Trophoblast cell (in vitro differentiated cells and primary cell): ENCODE results near the gene METTL5.

Experiments used
- DNase-seq, 2 donors: peaks; one replicate each; pipeline ENCODE4 v3.0.0-alpha.2; 2016
- H2AFZ ChIP-seq: 2 replicates; pipeline ENCODE4 v1.6.1; 2013; ENCODE audit warnings: low read length, moderate library complexity, mild to moderate bottlenecking; ENCODE audit not compliant: insufficient read depth, poor library complexity
- H2AK5ac ChIP-seq: 2 replicates; pipeline ENCODE4 v1.6.1; 2013; ENCODE audit warnings: mild to moderate bottlenecking, low read length
- H2BK120ac ChIP-seq: 2 replicates; pipeline ENCODE4 v1.6.1; 2013; ENCODE audit warnings: low read length, mild to moderate bottlenecking, moderate library complexity; ENCODE audit not compliant: insufficient read depth, poor library complexity
- H2BK12ac ChIP-seq: 2 replicates; pipeline ENCODE4 v1.6.1; 2013; ENCODE audit warnings: mild to moderate bottlenecking, low read length, moderate library complexity
- H2BK5ac ChIP-seq: 2 replicates; pipeline ENCODE4 v1.6.1; 2013; ENCODE audit warnings: low read length, low read depth, moderate library complexity, mild to moderate bottlenecking; ENCODE audit not compliant: poor library complexity
- H3K14ac ChIP-seq: 2 replicates; pipeline ENCODE4 v1.6.1; 2013; ENCODE audit warnings: mild to moderate bottlenecking, low read length
- H3K18ac ChIP-seq: 2 replicates; pipeline ENCODE4 v1.6.1; 2013; ENCODE audit warnings: mild to moderate bottlenecking, low read length
- H3K23ac ChIP-seq: 2 replicates; pipeline ENCODE4 v1.6.1; 2013; ENCODE audit warnings: low read length
- H3K27ac ChIP-seq: 2 replicates; pipeline ENCODE4 v1.5.1; 2013; ENCODE audit warnings: low read depth, mild to moderate bottlenecking, inconsistent platforms, low read length, moderate library complexity
- H3K27me3 ChIP-seq: 2 replicates; pipeline ENCODE4 v1.6.1; 2013; ENCODE audit warnings: inconsistent platforms, mild to moderate bottlenecking, low read length, moderate library complexity; ENCODE audit not compliant: insufficient read depth
- H3K36me3 ChIP-seq, 2 experiments: 1 replicate in 1 of 2; 2 replicates in 1 of 2; pipeline ENCODE4 v1.6.1; 2013; ENCODE audit warnings: low read length in 2 of 2, mild to moderate bottlenecking in 2 of 2, moderate library complexity in 1 of 2; ENCODE audit not compliant: insufficient read depth in 2 of 2, control insufficient read depth in 1 of 2
- H3K4ac ChIP-seq: 2 replicates; pipeline ENCODE4 v1.6.1; 2013; ENCODE audit warnings: low read depth, mild to moderate bottlenecking, low read length, moderate library complexity
- H3K4me1 ChIP-seq, 2 experiments: 1 replicate in 1 of 2; 2 replicates in 1 of 2; pipeline ENCODE4 v1.6.1; 2013; ENCODE audit warnings: low read length in 2 of 2, mild to moderate bottlenecking in 2 of 2, moderate library complexity in 1 of 2; ENCODE audit not compliant: insufficient read depth in 2 of 2, control insufficient read depth in 1 of 2
- H3K4me2 ChIP-seq: 2 replicates; pipeline ENCODE4 v1.6.1; 2013; ENCODE audit warnings: inconsistent platforms, mild to moderate bottlenecking, low read length, moderate library complexity
- H3K4me3 ChIP-seq: 2 replicates; pipeline ENCODE4 v1.5.1; 2013; ENCODE audit warnings: mild to moderate bottlenecking, low read depth, low read length, inconsistent platforms
- H3K79me1 ChIP-seq: one replicate; pipeline ENCODE4 v1.6.1; 2013; ENCODE audit warnings: low read length
- H3K79me2 ChIP-seq: 2 replicates; pipeline ENCODE4 v1.6.1; 2013; ENCODE audit warnings: low read length, mild to moderate bottlenecking; ENCODE audit not compliant: control insufficient read depth, insufficient read depth, poor library complexity
- H3K9ac ChIP-seq: 2 replicates; pipeline ENCODE4 v1.6.1; 2013; ENCODE audit warnings: mild to moderate bottlenecking, low read length
- H3K9me3 ChIP-seq: 2 replicates; pipeline ENCODE4 v1.6.1; 2013; ENCODE audit warnings: low read depth, mild to moderate bottlenecking, control low read depth, inconsistent platforms, low read length; ENCODE audit not compliant: insufficient read depth
- H4K12ac ChIP-seq: 2 replicates; pipeline ENCODE4 v1.6.1; 2013; ENCODE audit warnings: low read depth, mild to moderate bottlenecking, low read length, moderate library complexity
- H4K8ac ChIP-seq: 2 replicates; pipeline ENCODE4 v1.6.1; 2013; ENCODE audit warnings: low read depth, mild to moderate bottlenecking, low read length, moderate library complexity
- H4K91ac ChIP-seq: one replicate; pipeline ENCODE4 v1.6.1; 2013; ENCODE audit warnings: low read depth, mild to moderate bottlenecking, low read length, moderate library complexity
- WGBS: extraction: QIAGEN DNeasy Blood & Tissue Kit; methylation state at CpG from one replicate; pipeline ENCODE4 v1.1.7; 2013; ENCODE audit warnings: missing lambda C conversion rate; ENCODE audit not compliant: insufficient read length, insufficient coverage; ENCODE audit errors: extremely low coverage; 5-methylcytosine and 5-hydroxymethylcytosine counted together

The METTL5 gene

DNA sequence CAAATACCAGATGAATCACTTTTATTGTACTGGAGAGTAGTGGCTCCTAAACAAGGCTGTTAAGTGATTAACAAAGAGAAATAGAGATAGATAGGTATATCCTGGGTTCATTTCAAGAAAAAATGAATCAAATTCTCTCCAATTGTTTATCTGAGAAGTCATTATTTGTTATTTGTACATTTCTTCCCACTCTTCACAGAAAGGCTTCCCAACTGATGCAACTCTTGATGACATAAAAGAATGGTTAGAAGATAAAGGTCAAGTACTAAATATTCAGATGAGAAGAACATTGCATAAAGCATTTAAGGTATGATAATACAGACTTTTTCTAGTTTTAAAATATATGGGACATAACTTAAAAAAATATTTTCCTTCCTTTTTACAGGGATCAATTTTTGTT is 18.1 kb downstream of the METTL5 start:
- peaks cover 0 to 2% of the 10 kb centered on the region in 2 experiments for H3K4me1 ChIP-seq
- no peak overlapping the region for H4K12ac ChIP-seq
- no peak overlapping the region for H2AFZ ChIP-seq
- DNase-seq = no peak
- H4K8ac ChIP-seq = no peak overlapping the region
- H3K9me3 ChIP-seq = no peaks in the 10 kb centered on the region
- no peak overlapping the region for H2BK120ac ChIP-seq
- no peak overlapping the region for H2AK5ac ChIP-seq
- no peak overlapping the region for H3K4me2 ChIP-seq
- no peak overlapping the region for H2BK5ac ChIP-seq
- no peak overlapping the region for H3K23ac ChIP-seq
- H4K91ac ChIP-seq = no peak overlapping the region
- H2BK12ac ChIP-seq = no peak overlapping the region
- H3K4me3 ChIP-seq = no peak overlapping the region
- H3K27me3 ChIP-seq = no peaks in the 10 kb centered on the region
- H3K14ac ChIP-seq = no peak overlapping the region
- H3K4ac ChIP-seq = no peak overlapping the region
- no peak overlapping the region for H3K18ac ChIP-seq
- peaks cover 14 to 21% of the 10 kb centered on the region in 2 experiments for H3K36me3 ChIP-seq
- H3K9ac ChIP-seq = no peak overlapping the region
- no peaks in the 10 kb centered on the region for H3K79me2 ChIP-seq
- no peaks in the 10 kb centered on the region for H3K79me1 ChIP-seq
- H3K27ac ChIP-seq = no peak overlapping the region

DNA sequence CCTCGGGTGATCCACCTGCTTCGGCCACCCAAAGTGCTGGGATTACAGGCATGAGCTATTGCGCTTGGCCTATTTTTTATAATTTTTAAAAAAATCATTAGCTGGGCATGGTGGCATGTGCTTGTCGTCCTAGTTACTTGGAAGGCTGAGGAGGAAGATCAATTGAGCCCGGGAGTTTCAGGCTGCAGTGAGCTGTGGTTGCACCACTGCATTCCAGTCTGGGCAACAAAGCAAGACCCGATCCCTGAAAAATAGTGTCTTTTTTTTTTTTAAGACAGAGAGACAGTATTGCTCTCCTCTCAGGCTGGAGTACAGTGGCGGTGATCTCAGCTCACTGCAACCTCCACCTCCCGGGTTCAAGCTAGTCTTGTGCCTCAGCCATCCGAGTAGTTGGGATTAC is 21.2 kb downstream of the METTL5 start:
- no peak overlapping the region for H3K23ac ChIP-seq
- WGBS = no CpG with 5 or more reads among the region's 9 CpGs
- H2AK5ac ChIP-seq = no peak overlapping the region
- H4K8ac ChIP-seq = no peak overlapping the region
- no peak overlapping the region for H2AFZ ChIP-seq
- no peak overlapping the region for H3K27ac ChIP-seq
- H3K18ac ChIP-seq = no peak overlapping the region
- H3K9ac ChIP-seq = no peak overlapping the region
- H3K79me1 ChIP-seq = peaks cover 6% of the 10 kb centered on the region
- H2BK5ac ChIP-seq = no peak overlapping the region
- H3K14ac ChIP-seq = no peak overlapping the region
- H4K91ac ChIP-seq = no peak overlapping the region
- H3K27me3 ChIP-seq = no peaks in the 10 kb centered on the region
- H4K12ac ChIP-seq = no peak overlapping the region
- H3K4me1 ChIP-seq = peaks cover 0 to 2% of the 10 kb centered on the region in 2 experiments
- peaks cover 2% of the 10 kb centered on the region for H3K9me3 ChIP-seq
- H3K4ac ChIP-seq = no peak overlapping the region
- H2BK120ac ChIP-seq = no peak overlapping the region
- peaks cover 10 to 18% of the 10 kb centered on the region in 2 experiments for H3K36me3 ChIP-seq
- H3K79me2 ChIP-seq = peaks cover 5% of the 10 kb centered on the region
- H2BK12ac ChIP-seq = no peak overlapping the region
- no peak for DNase-seq
- no peak overlapping the region for H3K4me3 ChIP-seq
- H3K4me2 ChIP-seq = no peak overlapping the region

DNA sequence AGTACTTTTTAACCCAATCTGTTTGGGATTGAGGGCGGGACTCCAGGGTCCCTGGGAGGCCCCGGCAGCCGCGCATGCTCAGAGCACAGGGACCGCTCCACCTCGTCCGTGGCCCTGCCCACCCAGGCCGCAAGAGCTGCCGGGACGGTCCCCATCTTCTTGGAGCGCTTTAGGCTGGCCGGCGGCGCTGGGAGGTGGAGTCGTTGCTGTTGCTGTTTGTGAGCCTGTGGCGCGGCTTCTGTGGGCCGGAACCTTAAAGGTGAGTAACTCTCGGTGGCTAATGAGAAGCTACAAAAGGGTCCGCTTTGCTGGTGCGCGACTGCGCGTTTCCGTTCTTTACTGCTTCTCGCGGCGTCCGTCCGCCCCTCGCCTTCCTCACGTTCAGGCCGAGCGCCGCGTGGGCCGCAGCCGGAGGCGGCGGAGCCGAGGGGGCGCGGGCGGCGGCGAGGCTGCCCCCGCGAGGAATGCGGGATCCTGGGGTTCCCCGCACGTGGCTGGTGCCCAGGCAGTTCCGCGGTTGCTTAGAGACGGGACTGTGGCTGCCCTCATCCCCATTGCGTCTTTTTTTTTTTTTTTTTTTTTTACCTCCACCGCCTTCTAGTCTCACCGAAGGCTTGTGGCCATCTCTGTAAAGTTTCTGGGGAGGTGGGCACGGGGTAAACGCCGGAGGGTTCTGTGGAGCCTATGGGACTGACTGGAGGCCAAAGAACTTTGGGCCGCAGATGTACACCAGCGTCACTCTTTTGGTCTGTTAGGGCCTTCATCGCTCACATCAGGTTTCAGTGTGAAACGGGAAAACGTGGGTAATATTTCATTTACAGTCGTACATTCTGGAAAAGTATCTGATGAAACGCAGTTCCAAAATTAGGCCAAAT is 25.8 kb downstream of the METTL5 start, which contains the start of gene SSB:
Gene SSB (plus strand): TSS at position 154 of the 875 bp plus-strand sequence. CDS start 2,090 bp downstream, outside the sequence.
- H3K4me1 ChIP-seq = peaks cover 0 to 2% of the 10 kb centered on the region in 2 experiments
- WGBS = no CpG with 5 or more reads among the region's 67 CpGs
- H2AK5ac ChIP-seq = no peak within 1 kb of the TSS
- no peak within 1 kb of the TSS for H3K23ac ChIP-seq
- peaks cover 4 to 7% of the 10 kb centered on the region in 2 experiments for H3K36me3 ChIP-seq
- no peak within 1 kb of the TSS for H2BK120ac ChIP-seq
- peak within 1 kb of the TSS; percentile 98 for H3K4me3 ChIP-seq
- H3K79me2 ChIP-seq = peaks cover 5% of the 10 kb centered on the region
- H3K27me3 ChIP-seq = no peaks in the 10 kb centered on the region
- peak within 1 kb of the TSS; percentile 67 for H4K91ac ChIP-seq
- peak within 1 kb of the TSS; percentile 65 for H2BK5ac ChIP-seq
- H3K79me1 ChIP-seq = peaks cover 6% of the 10 kb centered on the region
- H3K4me2 ChIP-seq = peak within 1 kb of the TSS; percentile 89
- H3K9me3 ChIP-seq = peaks cover 2% of the 10 kb centered on the region
- peak within 1 kb of the TSS; percentile 43 for H3K14ac ChIP-seq
- H4K8ac ChIP-seq = peak within 1 kb of the TSS; percentile 90
- H3K18ac ChIP-seq = peak within 1 kb of the TSS; percentile 79
- H4K12ac ChIP-seq = peak within 1 kb of the TSS; percentile 54
- peak within 1 kb of the TSS; percentile 76 for H3K4ac ChIP-seq
- DNase-seq = peak; percentile 93 to 94
- peak within 1 kb of the TSS; percentile 61 for H2AFZ ChIP-seq
- H3K27ac ChIP-seq = peak within 1 kb of the TSS; percentile 85
- H3K9ac ChIP-seq = peak within 1 kb of the TSS; percentile 85
- H2BK12ac ChIP-seq = no peak within 1 kb of the TSS

DNA sequence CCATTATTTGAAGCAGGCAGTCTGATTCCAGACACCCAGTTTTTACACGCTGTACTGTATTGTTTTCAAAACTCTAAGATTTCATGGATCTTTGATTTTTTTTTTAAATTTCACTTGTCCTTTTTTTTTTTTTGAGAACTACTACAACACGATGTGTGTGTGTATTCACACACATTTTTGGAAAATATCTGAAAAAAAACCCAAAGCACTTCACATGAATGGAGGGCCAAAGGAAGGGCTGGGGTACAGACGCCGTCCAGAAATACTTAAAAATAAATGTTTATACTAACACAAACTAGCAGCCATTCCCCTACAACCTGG is 26.3 kb downstream of the METTL5 start:
- no peak overlapping the region for H2AFZ ChIP-seq
- H3K27ac ChIP-seq = peak overlapping the region; percentile 66
- H2AK5ac ChIP-seq = no peak overlapping the region
- no peaks in the 10 kb centered on the region for H3K4me1 ChIP-seq
- H3K79me1 ChIP-seq = peaks cover 6% of the 10 kb centered on the region
- no peak overlapping the region for H3K4me3 ChIP-seq
- H2BK120ac ChIP-seq = no peak overlapping the region
- H2BK5ac ChIP-seq = no peak overlapping the region
- H3K27me3 ChIP-seq = no peaks in the 10 kb centered on the region
- H3K9me3 ChIP-seq = peaks cover 2% of the 10 kb centered on the region
- no peak overlapping the region for H3K14ac ChIP-seq
- no peak overlapping the region for H3K4ac ChIP-seq
- peak overlapping the region; percentile 89 for H3K4me2 ChIP-seq
- no peak overlapping the region for H3K23ac ChIP-seq
- DNase-seq = no peak
- H3K36me3 ChIP-seq = peaks cover 4 to 7% of the 10 kb centered on the region in 2 experiments
- no peak overlapping the region for H3K9ac ChIP-seq
- no peak overlapping the region for H4K8ac ChIP-seq
- no peak overlapping the region for H3K18ac ChIP-seq
- no peak overlapping the region for H2BK12ac ChIP-seq
- no CpG with 5 or more reads among the region's 4 CpGs for WGBS
- no peak overlapping the region for H4K91ac ChIP-seq
- H3K79me2 ChIP-seq = peaks cover 5% of the 10 kb centered on the region
- H4K12ac ChIP-seq = no peak overlapping the region
